Ascending aorta (tissue), 2 donors: ENCODE results near the gene MCC. TPM values are rescaled to one million over a fixed set of nuclear protein-coding genes. Genes with fewer than 3 reads are reported as not detected.

Source experiments
- DNase-seq, 2 donors: peaks; one replicate each; pipeline ENCODE4 v3.0.0-alpha.2; 2019; ENCODE audit warnings: low spot score in 2 of 2
- H3K27ac ChIP-seq, 2 donors: fragments of 200-600 bp; sonication (generic); one replicate each; pipeline ENCODE4 v1.5.1; 2016 to 2017; ENCODE audit warnings: mild to moderate bottlenecking in 1 of 2
- H3K27me3 ChIP-seq: fragments of 200-600 bp; sonication (generic); one replicate; pipeline ENCODE4 v1.5.1; 2017
- H3K36me3 ChIP-seq, 2 donors: fragments of 200-600 bp; sonication (generic); one replicate each; pipeline ENCODE4 v1.5.1; 2016
- H3K4me1 ChIP-seq, 2 donors: fragments of 200-600 bp; sonication (generic); one replicate each; pipeline ENCODE4 v1.5.1; 2016 to 2017; ENCODE audit warnings: mild to moderate bottlenecking in 1 of 2
- H3K4me3 ChIP-seq, 2 donors: fragments of 200-600 bp; sonication (generic); one replicate each; pipeline ENCODE4 v1.5.1; 2016 to 2017; ENCODE audit warnings: mild to moderate bottlenecking in 1 of 2
- H3K9me3 ChIP-seq, 2 donors: fragments of 200-600 bp; sonication (generic); one replicate each; pipeline ENCODE4 v1.5.1; 2016
- CTCF ChIP-seq, 3 experiments: fragments of 200-600 bp in 2 of 3; fragments of 450-650 bp in 1 of 3; sonication (generic) in 2 of 3; IDR thresholded peaks; one replicate each; pipeline ENCODE4 v1.5.1; 2016 to 2019; ENCODE audit warnings: antibody characterized with exemption in 3 of 3, mild to moderate bottlenecking in 1 of 3, moderate library complexity in 1 of 3
- intact Hi-C: fragments of 100-400 bp; cut with DNase I; formaldehyde crosslinking; loops from one replicate; pipeline ENCODE4 v1.15.1; 2023
- total RNA-seq: library from RNA; depleted of rRNA; stranded (reverse); fragments of >200 nt; gene quantifications from one replicate; pipeline ENCODE4 v1.1.0, GENCODE V29; 2016

Gene MCC
- total RNA-seq, 1 donor from 2014 or later, result 67.9 TPM

GRCh38 chr5:113382731-113383130 lies 105.5 kb downstream of the MCC start:
- Histone ChIP-seq H3K27me3 (no peaks in the 10 kb centered on the region), H3K4me3 (no peak overlapping the region), H3K4me1 (no peaks in the 10 kb centered on the region), H3K27ac (no peak overlapping the region), H3K36me3 (no peaks in the 10 kb centered on the region), H3K9me3 (no peaks in the 10 kb centered on the region)
- no peak for DNase-seq
- TF ChIP-seq CTCF (IDR thresholded peaks at IDR 0.05), result no peak
- intact Hi-C loops, result no loop called here

GRCh38 chr5:113381791-113382190 lies 106.5 kb downstream of the MCC start:
- no peak overlapping the region for H3K4me3 ChIP-seq
- intact Hi-C loops, result no loop called here
- no peak overlapping the region for H3K27ac ChIP-seq
- H3K9me3 ChIP-seq, result no peaks in the 10 kb centered on the region
- H3K36me3 ChIP-seq, result no peaks in the 10 kb centered on the region
- DNase-seq, result no peak
- no peak for TF ChIP-seq CTCF (IDR thresholded peaks at IDR 0.05)
- H3K4me1 ChIP-seq, result no peaks in the 10 kb centered on the region
- H3K27me3 ChIP-seq, result no peaks in the 10 kb centered on the region

GRCh38 chr5:113380807-113381326 lies 107.4 kb downstream of the MCC start:
- no peaks in the 10 kb centered on the region for H3K36me3 ChIP-seq
- no peak overlapping the region for H3K4me3 ChIP-seq
- no peaks in the 10 kb centered on the region for H3K4me1 ChIP-seq
- H3K27ac ChIP-seq, result no peak overlapping the region
- intact Hi-C loops, result no loop called here
- no peak for DNase-seq
- TF ChIP-seq CTCF (IDR thresholded peaks at IDR 0.05), result no peak
- H3K9me3 ChIP-seq, result no peaks in the 10 kb centered on the region
- H3K27me3 ChIP-seq, result no peaks in the 10 kb centered on the region

- no peak for TF ChIP-seq CTCF (IDR thresholded peaks at IDR 0.05)
- H3K36me3 ChIP-seq, result no peaks in the 10 kb centered on the region
- DNase-seq, result no peak
- H3K4me3 ChIP-seq, result no peak overlapping the region
- H3K27ac ChIP-seq, result no peak overlapping the region
- H3K27me3 ChIP-seq, result no peaks in the 10 kb centered on the region
- no peaks in the 10 kb centered on the region for H3K4me1 ChIP-seq
- intact Hi-C loops, result loop anchor here (2.0 to 5.0 kb wide), 3 partner anchors 131 to 383 kb away; no protein-coding TSS in a partner anchor
- H3K9me3 ChIP-seq, result no peaks in the 10 kb centered on the region
These were observed 108.1 kb downstream of the MCC start for GRCh38 chr5:113379936-113380806.

GRCh38 chr5:113378959-113379541 lies 109.2 kb downstream of the MCC start:
- DNase-seq, result peak in 1 of 2 donors; percentile 70
- Histone ChIP-seq H3K9me3 (no peaks in the 10 kb centered on the region), H3K36me3 (no peaks in the 10 kb centered on the region), H3K27ac (no peak overlapping the region), H3K4me3 (no peak overlapping the region), H3K4me1 (no peaks in the 10 kb centered on the region), H3K27me3 (no peaks in the 10 kb centered on the region)
- peak; percentile 46 to 74 (median 52) for TF ChIP-seq CTCF (IDR thresholded peaks at IDR 0.05)
- intact Hi-C loops, result loop anchor here (2.0 to 5.0 kb wide), 3 partner anchors 132 to 382 kb away; no protein-coding TSS in a partner anchor
